HG02943 (cell line): ENCODE data around the gene TTC29.
A peak's percentile ranks its signal among the peaks of the same experiment; 100 is the strongest.

ENCODE experiments used
- ATAC-seq: cut with Tn5 transposase; IDR thresholded peaks from one replicate; pipeline ENCODE4 v1.9.1; 2021; ENCODE audit warnings: mild to moderate bottlenecking, low read depth, moderate library complexity; ENCODE audit not compliant: unreplicated experiment

Gene TTC29, protein sequence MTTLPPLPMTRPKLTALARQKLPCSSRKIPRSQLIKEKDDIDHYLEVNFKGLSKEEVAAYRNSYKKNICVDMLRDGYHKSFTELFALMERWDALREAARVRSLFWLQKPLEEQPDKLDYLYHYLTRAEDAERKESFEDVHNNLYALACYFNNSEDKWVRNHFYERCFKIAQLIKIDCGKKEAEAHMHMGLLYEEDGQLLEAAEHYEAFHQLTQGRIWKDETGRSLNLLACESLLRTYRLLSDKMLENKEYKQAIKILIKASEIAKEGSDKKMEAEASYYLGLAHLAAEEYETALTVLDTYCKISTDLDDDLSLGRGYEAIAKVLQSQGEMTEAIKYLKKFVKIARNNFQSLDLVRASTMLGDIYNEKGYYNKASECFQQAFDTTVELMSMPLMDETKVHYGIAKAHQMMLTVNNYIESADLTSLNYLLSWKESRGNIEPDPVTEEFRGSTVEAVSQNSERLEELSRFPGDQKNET

GRCh38 chr4:146945556-146946374, at the start of gene TTC29:
TTC29 (minus strand) TSS chr4:146945864; CDS start chr4:146939895, 5,969 bp downstream.
- peak; percentile 100 for ATAC-seq

GRCh38 chr4:146981651-146982050, 36.0 kb upstream of the TTC29 start:
- no peak for ATAC-seq

GRCh38 chr4:146978641-146979040, 33.0 kb upstream of the TTC29 start:
- no peak for ATAC-seq

GRCh38 chr4:146976145-146976544, 30.5 kb upstream of the TTC29 start:
- no peak for ATAC-seq

- no peak for ATAC-seq
Measured at GRCh38 chr4:146975527-146975926, 29.9 kb upstream of the TTC29 start.

DNA sequence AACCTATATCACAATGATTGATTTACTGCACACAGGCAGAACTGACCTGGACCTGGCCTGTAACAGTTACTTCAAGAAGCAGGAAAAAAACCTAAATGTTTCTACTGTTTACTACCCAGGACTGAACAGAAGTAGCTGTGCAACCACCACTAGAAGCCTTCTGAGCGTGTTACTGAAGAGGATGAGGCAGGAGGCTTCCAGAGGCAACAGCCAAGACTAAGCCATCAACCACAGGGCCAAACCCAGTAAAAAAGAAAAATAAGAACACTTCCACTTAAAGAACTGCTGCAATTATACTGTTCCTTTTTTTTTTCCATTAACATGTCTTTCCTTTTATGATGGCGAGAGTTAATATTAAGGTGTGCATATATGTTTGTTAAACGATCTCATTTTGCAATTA, 29.4 kb upstream of the TTC29 start:
- no peak for ATAC-seq

DNA sequence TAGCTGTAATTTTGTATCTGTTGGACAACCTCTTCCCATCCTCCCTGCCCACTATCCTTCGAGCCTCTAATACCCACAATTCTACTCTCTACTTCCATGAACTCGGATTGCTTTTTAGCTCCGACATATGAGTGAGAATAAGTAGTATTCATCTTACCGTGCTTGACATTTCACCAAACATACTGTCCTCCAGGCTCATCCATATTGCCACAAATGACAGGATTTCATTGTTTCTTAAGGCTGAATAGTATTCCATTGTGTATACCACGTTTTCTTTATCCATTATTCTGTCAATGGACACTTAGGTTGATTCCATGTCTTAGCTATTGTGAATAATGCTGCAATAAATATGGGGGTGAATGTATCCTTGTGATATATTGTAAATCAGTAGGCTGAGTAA, 26.4 kb upstream of the TTC29 start:
- no peak for ATAC-seq

DNA sequence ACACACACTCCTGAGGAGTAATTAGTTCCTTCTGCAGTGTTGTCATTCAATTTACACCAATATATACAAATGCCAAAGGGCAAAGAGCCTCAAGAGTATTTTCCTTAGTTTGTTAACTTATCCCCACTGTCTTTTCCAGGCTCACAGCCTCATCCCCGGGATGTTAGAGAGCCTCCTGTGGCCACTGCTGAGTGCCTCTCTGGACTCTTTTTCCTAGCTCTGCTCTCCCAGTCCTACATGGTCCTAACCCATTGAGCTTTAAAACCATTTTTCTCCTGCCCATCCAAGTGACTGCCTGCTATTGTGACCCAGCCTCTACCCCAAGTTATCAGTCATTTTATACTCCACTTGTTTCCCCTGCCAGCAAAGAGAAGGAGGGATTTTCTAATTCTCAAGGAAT, 23.5 kb upstream of the TTC29 start:
- no peak for ATAC-seq

GRCh38 chr4:146960634-146961033, 15.0 kb upstream of the TTC29 start:
- ATAC-seq = no peak

GRCh38 chr4:146959692-146960091, 14.0 kb upstream of the TTC29 start:
- ATAC-seq = no peak

GRCh38 chr4:146957237-146957636, 11.6 kb upstream of the TTC29 start:
- ATAC-seq = no peak

GRCh38 chr4:146952896-146953295, 7.2 kb upstream of the TTC29 start:
- ATAC-seq = no peak

GRCh38 chr4:146949559-146949958, 3.9 kb upstream of the TTC29 start:
- no peak for ATAC-seq

GRCh38 chr4:146943691-146944375, 1.8 kb downstream of the TTC29 start:
- ATAC-seq = no peak

DNA sequence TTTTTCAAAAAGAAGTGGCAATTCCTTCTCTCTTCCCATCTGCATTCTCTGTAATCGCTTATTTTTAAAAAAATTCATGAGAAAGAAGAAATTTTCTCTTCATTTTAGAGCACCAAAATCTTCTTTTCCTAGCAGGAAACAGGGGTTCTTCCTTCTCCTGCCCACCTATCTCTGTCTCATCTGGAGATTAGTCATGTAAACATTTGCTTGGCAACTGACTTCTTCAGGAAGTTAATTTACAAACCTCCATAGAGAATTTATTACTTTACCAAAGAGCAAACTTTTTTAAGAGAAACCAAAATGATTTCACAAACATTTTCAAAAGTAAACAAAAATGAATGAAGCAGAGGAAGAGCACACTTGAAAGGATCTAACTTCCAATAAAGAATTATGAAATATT, 13.5 kb downstream of the TTC29 start:
- no peak for ATAC-seq

GRCh38 chr4:146930673-146931072, 15.0 kb downstream of the TTC29 start:
- no peak for ATAC-seq

GRCh38 chr4:146927695-146928094, 18.0 kb downstream of the TTC29 start:
- ATAC-seq = no peak

DNA sequence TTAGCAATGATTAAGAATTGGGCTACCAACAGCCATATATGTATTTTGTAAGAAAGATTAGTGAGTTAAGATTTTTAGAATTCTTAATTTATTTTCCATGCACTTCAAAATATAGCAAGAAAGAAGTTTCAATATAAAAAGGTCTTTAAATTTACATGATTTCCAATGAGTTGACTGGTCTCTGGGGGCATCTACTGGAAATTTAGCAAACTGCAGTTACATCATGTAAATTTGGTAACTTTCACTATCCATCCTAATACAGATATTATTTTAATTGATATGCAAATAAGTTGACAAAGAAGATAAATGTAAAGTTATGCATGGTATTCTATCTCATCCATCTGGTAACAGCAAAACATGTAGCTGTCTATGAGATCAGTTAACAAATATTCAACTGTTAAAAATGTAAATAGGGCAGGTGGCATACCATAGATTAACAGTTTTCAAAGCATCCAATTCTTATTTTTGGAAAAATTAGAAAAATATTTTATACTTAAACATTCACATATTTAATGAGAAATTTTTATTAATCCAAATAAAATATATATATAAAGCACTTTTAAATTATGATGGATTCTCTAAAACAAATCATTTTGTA, 29.1 kb downstream of the TTC29 start:
- no peak for ATAC-seq

GRCh38 chr4:146915132-146915531, 30.5 kb downstream of the TTC29 start:
- no peak for ATAC-seq

DNA sequence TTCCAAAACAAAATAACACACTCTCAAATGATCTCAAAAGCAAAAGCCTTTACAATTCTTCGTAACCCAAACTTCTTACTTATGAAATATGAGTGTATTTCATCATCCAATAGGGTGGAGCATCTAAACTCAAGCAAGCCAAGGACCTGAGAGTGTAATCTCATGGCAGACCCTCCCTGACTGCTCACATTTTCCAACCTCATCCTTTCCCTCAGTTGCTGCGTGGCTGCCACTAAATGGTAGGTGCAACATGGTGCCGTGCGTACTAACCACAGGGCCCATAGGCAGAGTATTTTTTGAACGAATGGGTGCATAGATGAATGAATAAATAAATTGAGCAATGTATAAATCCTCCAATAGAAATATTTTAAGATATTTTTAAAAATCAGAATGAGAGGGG, 45.4 kb downstream of the TTC29 start:
- ATAC-seq = no peak

DNA sequence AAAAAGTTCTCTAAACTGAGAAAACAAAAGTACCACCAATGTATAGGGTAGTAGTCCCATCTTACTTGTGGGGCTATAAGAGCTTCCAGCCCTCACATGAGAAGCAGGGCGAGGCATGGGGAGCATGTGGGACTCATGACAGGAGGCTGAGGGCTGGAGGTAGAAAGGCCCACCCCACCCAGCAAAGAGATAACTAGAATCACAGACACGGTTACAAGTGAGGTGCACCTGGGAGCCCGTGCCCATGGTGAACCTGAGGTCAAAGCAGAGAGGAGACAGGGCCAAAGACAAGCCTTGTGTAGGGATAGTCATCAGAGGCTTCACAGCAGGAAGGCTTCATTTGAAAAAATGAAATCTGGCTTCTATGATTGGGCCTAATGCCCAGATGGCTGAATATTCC, 55.4 kb downstream of the TTC29 start:
- ATAC-seq = no peak
